Measurements from ENCODE around the gene WDR90. TPM values are rescaled to one million over a fixed set of nuclear protein-coding genes. Genes with fewer than 3 reads are reported as not detected.

WDR90 gene
- total and polyA plus RNA-seq, 2 of the 13 experiments (the other 11 are each of a cell fraction or from before 2014, with no cell fraction given) = 14.9 to 28.9 TPM

- TF ChIP-seq, protein P1, sequence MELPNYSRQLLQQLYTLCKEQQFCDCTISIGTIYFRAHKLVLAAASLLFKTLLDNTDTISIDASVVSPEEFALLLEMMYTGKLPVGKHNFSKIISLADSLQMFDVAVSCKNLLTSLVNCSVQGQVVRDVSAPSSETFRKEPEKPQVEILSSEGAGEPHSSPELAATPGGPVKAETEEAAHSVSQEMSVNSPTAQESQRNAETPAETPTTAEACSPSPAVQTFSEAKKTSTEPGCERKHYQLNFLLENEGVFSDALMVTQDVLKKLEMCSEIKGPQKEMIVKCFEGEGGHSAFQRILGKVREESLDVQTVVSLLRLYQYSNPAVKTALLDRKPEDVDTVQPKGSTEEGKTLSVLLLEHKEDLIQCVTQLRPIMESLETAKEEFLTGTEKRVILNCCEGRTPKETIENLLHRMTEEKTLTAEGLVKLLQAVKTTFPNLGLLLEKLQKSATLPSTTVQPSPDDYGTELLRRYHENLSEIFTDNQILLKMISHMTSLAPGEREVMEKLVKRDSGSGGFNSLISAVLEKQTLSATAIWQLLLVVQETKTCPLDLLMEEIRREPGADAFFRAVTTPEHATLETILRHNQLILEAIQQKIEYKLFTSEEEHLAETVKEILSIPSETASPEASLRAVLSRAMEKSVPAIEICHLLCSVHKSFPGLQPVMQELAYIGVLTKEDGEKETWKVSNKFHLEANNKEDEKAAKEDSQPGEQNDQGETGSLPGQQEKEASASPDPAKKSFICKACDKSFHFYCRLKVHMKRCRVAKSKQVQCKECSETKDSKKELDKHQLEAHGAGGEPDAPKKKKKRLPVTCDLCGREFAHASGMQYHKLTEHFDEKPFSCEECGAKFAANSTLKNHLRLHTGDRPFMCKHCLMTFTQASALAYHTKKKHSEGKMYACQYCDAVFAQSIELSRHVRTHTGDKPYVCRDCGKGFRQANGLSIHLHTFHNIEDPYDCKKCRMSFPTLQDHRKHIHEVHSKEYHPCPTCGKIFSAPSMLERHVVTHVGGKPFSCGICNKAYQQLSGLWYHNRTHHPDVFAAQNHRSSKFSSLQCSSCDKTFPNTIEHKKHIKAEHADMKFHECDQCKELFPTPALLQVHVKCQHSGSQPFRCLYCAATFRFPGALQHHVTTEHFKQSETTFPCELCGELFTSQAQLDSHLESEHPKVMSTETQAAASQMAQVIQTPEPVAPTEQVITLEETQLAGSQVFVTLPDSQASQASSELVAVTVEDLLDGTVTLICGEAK (IDR thresholded peaks at IDR 0.05) = no peak
- TF ChIP-seq, protein P1 (CRISPR knock-in tag; IDR thresholded peaks at IDR 0.05) = no peak
- TF ChIP-seq FOXA3 (CRISPR knock-in tag; IDR thresholded peaks at IDR 0.05) (no peak), ZNF460 (CRISPR knock-in tag; IDR thresholded peaks at IDR 0.05; ENCODE audit: borderline replicate concordance) (no peak), NRL (CRISPR knock-in tag; IDR thresholded peaks at IDR 0.05; ENCODE audit: borderline replicate concordance) (0 out of 2 replicates have a peak, but pooled peaks have one; percentile 42), E2F2 (CRISPR knock-in tag; IDR thresholded peaks at IDR 0.05; ENCODE audit: borderline replicate concordance) (no peak), NR2C2 (CRISPR knock-in tag; IDR thresholded peaks at IDR 0.05; ENCODE audit: borderline replicate concordance) (peak; percentile 18; the same call in 1 of the 2 replicates), BCL3 (CRISPR knock-in tag; IDR thresholded peaks at IDR 0.05) (peak; percentile 74; the same call in 1 of the 2 replicates), ZNF333 (CRISPR knock-in tag; IDR thresholded peaks at IDR 0.05; ENCODE audit: borderline replicate concordance) (0 out of 2 replicates have a peak, but pooled peaks have one; percentile 43), SP5 (CRISPR knock-in tag; IDR thresholded peaks at IDR 0.05; ENCODE audit: borderline replicate concordance, low read depth) (no peak)
- TF ChIP-seq, protein P2, sequence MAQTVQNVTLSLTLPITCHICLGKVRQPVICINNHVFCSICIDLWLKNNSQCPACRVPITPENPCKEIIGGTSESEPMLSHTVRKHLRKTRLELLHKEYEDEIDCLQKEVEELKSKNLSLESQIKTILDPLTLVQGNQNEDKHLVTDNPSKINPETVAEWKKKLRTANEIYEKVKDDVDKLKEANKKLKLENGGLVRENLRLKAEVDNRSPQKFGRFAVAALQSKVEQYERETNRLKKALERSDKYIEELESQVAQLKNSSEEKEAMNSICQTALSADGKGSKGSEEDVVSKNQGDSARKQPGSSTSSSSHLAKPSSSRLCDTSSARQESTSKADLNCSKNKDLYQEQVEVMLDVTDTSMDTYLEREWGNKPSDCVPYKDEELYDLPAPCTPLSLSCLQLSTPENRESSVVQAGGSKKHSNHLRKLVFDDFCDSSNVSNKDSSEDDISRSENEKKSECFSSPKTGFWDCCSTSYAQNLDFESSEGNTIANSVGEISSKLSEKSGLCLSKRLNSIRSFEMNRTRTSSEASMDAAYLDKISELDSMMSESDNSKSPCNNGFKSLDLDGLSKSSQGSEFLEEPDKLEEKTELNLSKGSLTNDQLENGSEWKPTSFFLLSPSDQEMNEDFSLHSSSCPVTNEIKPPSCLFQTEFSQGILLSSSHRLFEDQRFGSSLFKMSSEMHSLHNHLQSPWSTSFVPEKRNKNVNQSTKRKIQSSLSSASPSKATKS (CRISPR knock-in tag; IDR thresholded peaks at IDR 0.05) = no peak
Observed at GRCh38 chr16:637081-638018, 11.8 kb upstream of the WDR90 start (continued).
